Skin epidermis (tissue), 12 donors: ENCODE data around the gene TOX2.

Experiments
- H3K27ac ChIP-seq, 21 experiments: fragments of 200-600 bp; sonication (generic) in 11 of 21; one replicate each; pipeline ENCODE4 v1.5.0; 2020; ENCODE audit warnings: mild to moderate bottlenecking in 3 of 21, inconsistent platforms in 2 of 21, moderate library complexity in 2 of 21
- H3K4me3 ChIP-seq, 7 experiments: fragments of 200-600 bp; sonication (generic) in 2 of 7; one replicate each; pipeline ENCODE4 v1.5.0; 2020; ENCODE audit warnings: inconsistent platforms in 2 of 7, mild to moderate bottlenecking in 2 of 7, moderate library complexity in 1 of 7

Gene TOX2

DNA sequence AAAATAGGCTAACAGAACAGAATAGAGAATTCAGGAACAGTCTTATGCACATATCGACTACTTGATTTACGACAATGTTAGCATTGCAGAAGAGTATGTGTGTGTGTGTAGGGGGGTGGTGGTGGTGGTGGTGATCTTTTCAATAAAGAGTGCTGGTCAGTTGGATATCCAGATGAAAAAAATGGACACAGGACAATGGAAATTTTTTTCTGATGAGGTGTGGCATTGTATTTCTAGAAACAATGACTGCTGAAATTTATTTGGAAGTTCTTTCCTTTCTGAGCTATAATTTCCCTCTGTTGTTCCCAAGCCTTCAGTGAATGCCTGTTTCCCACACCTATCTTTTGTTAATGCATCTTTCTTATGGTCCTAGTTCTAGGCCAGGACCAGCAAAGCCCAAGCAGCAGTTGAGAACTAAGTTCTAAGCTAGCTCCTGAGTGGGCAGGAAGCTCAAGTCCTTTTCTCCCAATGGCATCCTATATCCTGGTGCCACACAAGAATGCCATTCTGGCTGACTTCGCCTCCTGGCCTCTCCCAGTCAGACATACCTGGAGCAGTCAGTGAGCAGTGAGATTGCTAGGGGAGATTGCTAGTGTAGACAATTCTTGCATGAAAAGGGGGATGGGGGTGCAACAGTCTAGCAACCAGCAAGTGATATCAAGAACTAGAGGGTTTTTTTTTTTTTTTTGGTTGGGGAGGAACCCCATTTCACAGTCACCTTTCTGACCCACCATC lies 1.2 kb upstream of the TOX2 start:
- Histone ChIP-seq H3K27ac (no peak overlapping the region), H3K4me3 (no peak overlapping the region)

DNA sequence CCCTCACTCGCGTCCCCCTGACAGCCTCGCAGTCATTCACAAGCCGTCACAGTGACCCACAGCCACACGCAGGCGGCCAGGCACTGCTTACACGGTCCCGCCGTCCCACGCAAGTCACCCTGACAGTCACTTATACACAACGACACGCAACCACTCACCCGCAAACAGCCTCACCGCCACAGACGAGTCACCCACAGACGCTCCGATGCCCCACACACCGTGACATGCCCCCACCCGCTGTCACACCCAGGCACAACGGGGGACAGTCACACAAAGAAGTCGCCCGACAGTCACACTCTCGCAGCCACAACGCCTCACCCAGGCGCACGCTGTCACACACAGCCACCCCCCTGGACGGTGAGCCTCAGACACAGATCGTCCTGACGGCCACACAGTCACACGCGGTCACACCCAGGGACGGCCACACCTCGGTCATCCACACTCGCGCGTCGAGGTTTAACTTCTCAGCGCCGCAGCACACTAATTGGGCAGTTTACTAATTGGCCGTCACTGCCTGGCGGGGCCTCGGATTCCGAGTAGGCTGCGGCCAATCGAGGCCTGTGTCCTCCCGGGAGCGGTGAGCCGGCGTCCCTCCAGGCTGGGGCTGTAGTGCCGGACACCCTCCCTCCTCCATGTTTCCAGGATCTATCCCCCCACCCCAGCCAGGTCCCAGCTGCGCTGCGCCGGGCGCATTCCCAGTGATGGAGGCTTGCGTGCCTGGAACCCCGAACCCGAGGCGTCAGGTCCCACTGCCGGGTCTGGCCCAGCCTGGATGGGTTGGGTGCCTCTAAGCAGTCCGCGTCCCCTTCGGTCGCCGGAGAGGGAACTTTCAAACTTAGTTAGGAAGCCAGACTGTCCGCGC lies 790 bp downstream of the TOX2 start:
- peak overlapping the region in 4 of 21 experiments; percentile 5 to 42 (median 18) for H3K27ac ChIP-seq
- peak overlapping the region; percentile 22 to 41 (median 30) for H3K4me3 ChIP-seq

DNA sequence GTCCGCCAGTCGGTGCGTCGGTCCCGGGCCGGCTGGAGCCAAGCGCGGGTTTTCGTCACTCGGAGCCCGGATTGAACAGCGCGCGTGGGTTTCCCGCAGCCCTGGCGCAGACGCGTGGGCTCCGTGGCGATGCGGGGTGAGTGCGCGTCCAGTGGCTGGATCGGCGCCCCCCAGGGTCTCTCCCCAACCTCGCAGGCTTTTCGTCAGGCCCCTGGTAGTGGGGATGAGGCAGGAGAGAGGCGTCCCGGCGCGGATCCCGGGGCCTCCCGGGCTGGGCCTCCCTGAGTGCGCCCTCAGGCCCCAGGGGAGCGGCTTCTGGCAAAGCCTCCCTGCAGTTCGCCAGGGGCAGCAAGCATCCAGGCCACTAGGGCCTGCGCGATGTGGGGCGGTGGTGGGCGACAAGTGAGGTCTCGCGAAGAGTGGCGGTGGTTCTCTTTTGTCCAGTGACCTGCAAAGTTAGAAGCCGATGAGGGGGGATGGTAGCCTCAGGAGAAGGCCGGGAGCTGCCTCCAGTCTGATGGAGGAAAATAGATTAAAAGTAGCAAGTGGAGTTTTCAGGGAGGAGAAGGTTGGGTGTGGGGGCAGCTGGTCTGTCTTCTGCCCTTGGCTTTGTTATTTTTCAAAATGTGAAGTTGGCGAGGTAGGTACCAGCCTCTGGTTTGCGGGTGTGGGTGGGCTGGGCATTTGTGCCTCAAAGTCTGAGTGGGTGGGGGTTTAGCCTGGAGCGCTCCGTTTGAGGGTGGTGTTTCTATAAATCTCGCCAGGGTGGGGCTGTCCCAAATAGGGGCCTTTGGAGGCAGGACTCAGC lies 1.6 kb downstream of the TOX2 start:
- peak overlapping the region; percentile 11 to 41 (median 29) for H3K4me3 ChIP-seq

DNA sequence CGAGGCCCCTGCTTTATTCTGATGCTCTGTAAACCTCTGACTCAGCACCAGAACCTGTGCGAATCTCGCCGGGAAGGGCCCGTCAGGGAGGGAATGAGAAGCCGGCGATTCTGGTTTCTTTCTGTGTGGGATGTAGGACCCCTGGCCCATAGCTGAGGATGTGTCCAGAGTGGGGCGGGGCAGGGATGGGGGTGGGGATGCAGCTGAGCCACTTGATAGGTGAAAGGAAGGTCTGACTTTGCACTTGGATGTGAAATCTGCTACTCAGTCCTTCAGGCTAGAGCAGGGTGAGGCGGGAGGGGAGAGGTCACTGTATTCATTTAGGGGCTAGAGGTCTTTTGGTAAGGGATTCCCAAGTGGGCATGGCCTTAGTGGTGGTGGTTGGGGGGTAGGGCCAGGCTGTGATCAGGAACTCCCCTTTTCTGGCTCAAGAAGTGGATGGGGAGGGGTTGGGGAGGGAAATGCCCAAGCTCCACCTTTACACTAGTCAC lies 2.3 kb downstream of the TOX2 start:
- Histone ChIP-seq H3K4me3 (peak overlapping the region in 2 of 7 experiments; percentile 34 to 41), H3K27ac (no peak overlapping the region)

More for the DNA sequence above, 1.6 kb downstream of the TOX2 start:
- peak overlapping the region in 3 of 21 experiments; percentile 5 to 40 (median 6) for H3K27ac ChIP-seq

DNA sequence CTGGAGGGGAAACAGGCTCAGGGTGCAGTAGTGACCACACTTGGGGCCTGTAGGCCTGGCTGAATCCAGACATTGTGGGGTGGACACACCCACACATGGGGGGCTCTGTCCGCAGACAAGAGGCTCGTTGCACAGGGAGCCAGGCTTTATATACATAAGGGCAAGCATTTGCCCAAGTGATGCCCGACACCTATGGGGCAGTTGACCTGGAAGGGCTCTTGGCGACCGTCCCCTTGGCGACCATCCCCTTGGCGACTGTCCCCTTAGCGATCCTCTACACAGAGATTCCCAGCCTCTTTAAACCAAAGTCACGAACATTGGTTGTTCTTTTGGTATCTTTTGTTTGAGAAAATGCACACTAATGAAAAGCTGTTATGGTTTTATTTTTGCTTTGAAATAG lies 2.7 kb downstream of the TOX2 start:
- H3K4me3 ChIP-seq, result no peak overlapping the region

DNA sequence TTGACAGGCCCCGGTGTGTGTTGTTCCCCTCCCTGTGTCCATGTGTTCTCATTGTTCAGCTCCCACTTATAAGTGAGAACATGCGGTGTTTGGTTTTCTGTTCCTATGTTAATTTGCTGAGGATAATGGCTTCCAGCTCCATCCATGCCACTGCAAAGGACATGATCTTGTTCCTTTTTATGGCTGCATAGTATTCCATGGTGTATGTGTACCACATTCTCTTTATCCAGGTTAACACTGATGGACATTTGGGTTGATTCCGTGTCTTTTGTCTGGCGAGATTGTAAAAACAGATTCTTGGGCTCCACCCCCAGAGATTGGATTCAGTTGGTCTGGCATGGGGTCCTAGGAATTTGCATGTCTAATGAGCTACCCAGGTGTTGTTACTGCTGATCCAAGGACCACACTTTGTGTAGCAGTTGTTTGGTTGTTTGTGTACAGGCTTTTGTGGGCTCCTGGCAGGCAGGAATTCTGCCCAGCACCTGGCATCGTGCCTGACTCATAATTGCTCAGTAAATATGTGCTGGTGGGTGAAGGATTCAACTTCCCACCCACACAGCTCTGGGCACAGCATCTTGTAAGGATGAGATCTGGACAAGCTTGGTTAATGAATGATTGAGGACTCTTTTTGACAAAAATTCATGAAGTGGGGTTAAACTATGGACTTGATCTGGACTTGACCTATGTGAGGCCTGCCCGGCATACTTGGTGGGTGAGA lies 5.2 kb downstream of the TOX2 start:
- Histone ChIP-seq H3K27ac (no peak overlapping the region), H3K4me3 (no peak overlapping the region)

More for the DNA sequence above, 2.7 kb downstream of the TOX2 start:
- H3K27ac ChIP-seq, result no peak overlapping the region

DNA sequence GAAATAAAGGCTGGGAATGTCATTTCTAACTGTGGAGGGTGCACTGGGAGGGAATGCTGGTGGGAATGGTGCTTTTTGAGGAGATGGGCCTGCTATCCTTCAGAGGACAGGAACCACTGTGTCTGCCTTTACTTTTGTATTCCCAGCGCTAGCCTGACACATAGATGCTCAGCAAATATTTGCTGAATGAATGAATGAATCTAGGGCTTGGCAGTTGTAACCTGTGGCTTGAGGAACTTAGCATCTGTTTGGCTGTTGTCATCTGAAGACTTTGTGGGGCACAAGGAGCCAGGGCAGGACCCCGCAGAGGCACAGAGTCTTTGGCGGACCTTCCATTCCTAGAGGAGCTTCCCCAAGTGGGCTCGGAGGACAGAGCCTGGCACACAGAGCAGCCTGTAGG lies 6.1 kb downstream of the TOX2 start:
- no peak overlapping the region for H3K27ac ChIP-seq

DNA sequence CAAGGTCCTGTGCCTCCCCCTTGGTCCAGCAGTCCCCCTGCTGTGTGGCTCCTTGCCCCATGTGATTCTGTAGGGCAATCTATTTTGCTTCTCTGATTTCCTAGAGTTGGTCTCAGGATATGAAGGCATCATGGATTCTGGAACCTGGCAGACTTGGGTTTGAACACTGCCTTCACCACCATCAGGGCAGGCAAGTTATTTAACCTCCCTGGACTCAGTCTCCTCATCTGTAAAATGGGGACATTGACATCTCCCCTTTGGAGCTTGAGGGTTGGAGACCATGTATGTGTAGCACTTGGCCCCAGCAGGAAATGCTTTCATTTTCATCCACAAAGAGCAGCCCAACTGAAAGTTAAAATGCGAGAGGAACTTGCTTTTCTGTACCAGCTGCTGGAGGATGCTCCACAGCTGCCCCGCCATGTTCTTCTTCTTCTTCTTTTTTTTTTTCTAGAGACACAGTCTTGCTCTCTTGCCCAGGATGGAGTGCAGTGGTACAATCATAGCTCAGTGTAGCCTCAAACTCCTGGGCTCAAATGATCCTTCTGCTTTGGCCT lies 6.7 kb downstream of the TOX2 start:
- H3K27ac ChIP-seq, result no peak overlapping the region
- H3K4me3 ChIP-seq, result no peak overlapping the region

More for the DNA sequence above, 6.1 kb downstream of the TOX2 start:
- H3K4me3 ChIP-seq, result no peak overlapping the region

DNA sequence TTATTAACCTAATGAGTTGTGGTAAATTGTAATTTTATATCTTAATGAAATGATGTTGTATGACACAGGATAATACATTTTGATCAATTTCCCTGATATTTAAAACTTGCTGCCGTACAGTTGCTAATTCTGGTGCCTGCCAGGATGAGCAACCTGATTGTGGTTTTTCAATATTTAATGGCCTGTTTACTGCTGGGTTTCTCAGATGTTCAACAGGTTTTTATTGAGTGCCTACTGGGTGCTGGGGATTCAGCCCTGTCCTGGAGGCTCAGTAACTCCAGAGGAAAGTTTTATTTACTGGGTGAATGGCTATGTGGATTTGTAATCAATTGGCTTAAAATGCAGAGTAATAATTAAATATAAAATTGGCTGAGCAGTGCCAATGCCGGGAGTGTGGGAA lies 8.0 kb downstream of the TOX2 start:
- H3K4me3 ChIP-seq, result no peak overlapping the region
- H3K27ac ChIP-seq, result no peak overlapping the region

DNA sequence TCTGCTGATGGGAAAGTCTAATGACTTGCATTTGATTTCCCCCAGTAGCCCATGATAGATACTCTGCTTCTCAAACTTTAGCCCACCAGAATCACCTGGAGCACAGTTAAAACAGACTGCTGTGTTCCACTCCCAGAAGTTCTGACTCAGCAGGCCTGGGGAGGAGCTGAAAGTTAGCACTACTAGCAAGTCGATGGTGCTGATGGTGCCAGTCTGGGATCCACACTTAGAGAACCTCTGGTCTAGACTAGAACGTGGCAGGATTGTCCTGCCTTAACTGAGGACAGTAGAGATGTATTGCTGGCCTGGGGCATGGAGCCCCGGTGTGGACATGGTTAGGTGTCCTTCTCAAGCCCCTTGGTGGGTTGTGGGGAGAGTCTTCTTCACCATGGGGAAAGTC lies 8.7 kb downstream of the TOX2 start:
- no peak overlapping the region for H3K27ac ChIP-seq
- H3K4me3 ChIP-seq, result no peak overlapping the region

DNA sequence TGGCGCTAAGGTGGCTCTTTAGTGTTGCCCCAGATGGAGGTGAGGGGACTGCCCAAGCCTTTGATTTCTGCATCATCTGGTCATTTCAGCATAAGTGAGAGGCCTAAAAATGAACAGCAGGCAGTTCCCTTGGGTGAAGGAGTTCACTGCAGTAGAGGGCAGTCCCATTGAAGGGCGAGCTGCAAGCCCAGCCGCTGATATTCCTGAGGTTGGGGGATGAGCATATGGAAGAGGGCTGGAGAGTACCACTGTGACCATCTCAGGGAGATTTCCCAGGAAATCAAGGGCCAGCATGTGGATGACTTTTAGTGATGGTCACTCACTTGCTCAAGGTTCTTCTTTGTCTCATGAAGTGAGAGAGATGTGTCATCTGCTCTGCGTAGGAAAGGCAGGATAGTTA lies 9.3 kb downstream of the TOX2 start:
- no peak overlapping the region for H3K27ac ChIP-seq

DNA sequence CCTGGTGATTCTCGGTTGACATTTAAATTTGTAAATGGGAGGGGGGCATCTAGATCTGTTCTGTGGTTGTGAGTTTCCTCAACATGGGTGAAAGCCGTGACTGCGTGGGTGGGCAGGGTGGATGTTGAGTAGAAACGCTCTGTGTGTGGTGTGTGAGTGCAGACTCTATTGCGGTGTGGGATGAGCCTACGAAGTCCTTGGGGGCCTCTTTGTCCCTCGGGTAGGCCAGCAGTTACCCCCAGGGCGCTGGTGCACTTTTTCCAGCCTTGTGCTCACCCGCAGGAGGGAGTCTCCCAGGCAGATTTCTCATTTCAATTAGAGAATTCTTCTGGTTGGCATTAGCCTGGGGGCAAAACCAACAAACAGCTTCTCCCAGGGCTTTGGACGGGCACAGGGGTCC lies 10.6 kb downstream of the TOX2 start:
- no peak overlapping the region for H3K4me3 ChIP-seq

More for the DNA sequence above, 9.3 kb downstream of the TOX2 start:
- no peak overlapping the region for H3K4me3 ChIP-seq

DNA sequence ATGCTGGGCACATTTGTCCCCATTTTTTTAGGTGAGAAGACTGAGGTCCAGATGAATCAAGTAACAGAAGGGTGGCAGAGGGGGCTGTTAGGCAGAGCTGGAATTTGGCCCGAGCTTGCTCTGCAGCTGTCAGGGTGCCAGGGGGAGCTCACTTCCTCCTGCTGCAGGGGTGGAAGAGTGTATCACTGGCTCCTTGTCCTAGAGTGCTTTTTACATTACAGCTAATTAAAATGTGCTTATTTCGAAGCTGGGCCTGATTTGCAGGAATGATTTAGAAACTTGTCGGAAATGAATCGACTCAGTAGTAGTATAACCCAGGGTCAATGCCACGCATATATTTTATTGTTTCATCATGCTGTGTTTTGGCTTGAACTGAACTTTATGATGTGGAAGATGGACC lies 11.1 kb downstream of the TOX2 start:
- no peak overlapping the region for H3K4me3 ChIP-seq
- H3K27ac ChIP-seq, result no peak overlapping the region

More for the DNA sequence above, 10.6 kb downstream of the TOX2 start:
- H3K27ac ChIP-seq, result no peak overlapping the region

DNA sequence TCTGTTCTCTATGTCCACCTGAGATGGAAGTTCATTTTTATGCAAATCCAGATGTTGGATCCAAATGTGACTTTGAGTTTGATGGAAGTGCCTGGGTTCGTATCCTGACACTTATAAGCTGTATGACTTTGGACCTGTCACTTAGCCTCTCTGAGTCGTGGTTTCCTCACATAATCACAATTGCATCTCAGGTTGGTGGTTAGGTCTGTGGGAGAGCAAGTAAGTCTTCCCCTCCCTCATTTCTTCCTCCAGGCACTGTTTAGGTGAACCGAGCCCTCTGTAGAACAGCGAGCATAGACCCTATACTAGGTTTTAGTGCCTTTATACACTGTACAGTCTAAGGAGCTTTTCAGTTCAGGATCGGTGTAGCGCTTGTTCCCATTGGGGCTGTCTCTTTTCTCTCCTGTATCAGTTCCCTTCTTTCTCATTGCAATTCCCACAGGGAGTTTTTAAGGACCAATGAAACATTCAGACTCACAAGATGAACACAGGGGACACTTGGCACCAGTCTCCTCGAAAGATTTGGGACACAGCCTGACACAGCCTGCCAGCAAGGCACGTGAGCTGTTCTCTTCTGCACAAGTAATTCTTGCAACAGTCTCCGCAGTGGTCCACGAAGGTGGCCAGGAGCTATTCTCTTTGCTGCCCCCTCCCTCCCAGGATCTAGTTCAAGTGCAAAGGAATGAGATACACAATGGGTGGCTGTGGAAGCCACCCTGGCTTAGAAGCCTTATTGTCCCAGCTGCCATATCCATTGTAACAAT lies 11.8 kb downstream of the TOX2 start:
- no peak overlapping the region for H3K27ac ChIP-seq
- H3K4me3 ChIP-seq, result no peak overlapping the region

DNA sequence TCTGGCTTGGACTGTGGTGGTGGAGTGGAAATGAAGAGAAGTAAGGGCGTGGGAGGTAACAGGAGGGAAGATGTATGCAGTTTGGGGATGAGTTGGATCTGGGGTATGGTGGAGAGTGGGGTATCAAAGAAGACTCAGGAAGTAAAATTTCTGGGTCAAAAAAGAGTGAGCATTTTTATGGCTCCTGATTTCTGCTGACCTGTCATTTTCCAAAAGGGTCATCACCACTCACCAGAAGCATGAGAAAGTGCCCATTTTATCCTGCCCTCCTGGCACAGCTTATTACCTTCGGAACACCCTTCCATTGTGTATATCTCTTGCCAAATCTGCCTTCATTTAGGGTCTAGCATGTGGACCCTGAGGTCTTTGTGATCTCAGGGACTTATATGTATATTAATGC lies 17.3 kb downstream of the TOX2 start:
- no peak overlapping the region for H3K4me3 ChIP-seq
- H3K27ac ChIP-seq, result no peak overlapping the region

DNA sequence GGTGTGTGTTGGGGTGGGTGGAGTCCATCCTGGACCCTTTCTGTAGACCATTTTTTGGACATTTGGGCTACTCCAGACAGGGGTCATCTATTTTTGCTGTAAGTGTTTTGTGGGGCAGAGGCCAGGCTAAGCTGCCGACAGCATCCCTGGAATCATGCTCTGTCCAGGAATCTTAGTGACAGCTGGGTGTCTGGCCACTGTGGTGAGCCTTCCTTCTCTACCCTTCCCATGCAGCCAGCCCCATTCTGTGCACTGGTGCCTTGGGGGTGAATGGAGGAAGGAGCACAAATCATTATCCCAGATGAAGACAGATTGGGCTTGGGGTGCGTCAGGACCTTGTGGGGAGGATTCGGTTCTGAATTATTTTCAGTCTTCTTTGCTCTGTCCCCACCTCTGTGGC lies 20.2 kb downstream of the TOX2 start:
- Histone ChIP-seq H3K27ac (no peak overlapping the region), H3K4me3 (no peak overlapping the region)

DNA sequence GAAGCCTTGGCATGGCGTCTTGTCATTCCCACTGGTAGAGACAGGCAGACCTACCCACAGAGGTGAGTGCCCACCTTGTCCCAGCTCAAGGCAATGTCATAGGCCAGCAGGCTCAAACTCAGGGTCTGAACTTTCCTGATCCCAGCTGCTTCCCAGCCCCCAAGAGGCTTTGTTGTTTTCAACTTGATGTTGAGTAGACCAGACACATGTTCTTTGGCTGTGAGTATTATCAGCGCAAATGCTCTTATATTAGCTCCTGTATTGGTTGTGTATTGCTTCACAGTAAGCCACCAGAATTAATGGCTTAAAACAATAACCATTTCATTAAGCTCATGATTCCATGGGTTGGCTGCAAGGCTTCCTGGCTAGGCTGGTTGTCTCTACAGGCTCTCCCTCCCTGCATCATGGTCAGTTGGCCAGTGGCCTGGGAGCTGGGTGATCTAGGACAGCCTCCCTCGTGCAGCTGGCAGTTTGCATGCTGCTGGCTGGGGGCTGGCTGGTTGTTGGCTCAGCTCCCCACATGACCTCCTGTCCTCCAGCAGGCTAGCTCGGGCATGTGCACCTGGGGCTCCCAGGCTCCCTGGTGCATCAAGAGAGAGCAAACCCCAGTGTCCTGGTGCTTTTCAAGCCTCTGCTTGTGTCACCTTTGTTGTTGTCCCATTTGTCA lies 21.6 kb downstream of the TOX2 start:
- Histone ChIP-seq H3K27ac (no peak overlapping the region), H3K4me3 (no peak overlapping the region)

DNA sequence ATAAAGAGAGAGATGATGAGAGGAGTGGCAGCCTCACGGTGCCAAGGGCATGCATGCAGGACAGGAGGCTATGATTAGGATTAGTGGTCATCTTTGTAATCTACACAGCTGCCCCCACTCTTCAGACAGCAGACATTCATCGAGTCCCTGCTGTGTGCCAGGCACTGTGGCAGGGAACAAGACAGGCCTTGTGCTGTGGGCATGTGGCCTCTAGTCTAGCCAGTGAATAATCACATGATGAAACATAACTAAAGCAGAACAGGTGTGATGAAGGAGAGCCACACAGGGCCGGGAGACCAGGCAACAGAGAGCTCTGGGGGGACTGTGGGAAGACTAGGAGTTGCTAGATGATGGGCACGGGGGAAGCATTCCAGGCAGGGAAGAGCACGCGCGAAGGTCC lies 22.2 kb downstream of the TOX2 start:
- Histone ChIP-seq H3K27ac (no peak overlapping the region), H3K4me3 (no peak overlapping the region)
